ENCODE results near the gene IL25.

DNA sequence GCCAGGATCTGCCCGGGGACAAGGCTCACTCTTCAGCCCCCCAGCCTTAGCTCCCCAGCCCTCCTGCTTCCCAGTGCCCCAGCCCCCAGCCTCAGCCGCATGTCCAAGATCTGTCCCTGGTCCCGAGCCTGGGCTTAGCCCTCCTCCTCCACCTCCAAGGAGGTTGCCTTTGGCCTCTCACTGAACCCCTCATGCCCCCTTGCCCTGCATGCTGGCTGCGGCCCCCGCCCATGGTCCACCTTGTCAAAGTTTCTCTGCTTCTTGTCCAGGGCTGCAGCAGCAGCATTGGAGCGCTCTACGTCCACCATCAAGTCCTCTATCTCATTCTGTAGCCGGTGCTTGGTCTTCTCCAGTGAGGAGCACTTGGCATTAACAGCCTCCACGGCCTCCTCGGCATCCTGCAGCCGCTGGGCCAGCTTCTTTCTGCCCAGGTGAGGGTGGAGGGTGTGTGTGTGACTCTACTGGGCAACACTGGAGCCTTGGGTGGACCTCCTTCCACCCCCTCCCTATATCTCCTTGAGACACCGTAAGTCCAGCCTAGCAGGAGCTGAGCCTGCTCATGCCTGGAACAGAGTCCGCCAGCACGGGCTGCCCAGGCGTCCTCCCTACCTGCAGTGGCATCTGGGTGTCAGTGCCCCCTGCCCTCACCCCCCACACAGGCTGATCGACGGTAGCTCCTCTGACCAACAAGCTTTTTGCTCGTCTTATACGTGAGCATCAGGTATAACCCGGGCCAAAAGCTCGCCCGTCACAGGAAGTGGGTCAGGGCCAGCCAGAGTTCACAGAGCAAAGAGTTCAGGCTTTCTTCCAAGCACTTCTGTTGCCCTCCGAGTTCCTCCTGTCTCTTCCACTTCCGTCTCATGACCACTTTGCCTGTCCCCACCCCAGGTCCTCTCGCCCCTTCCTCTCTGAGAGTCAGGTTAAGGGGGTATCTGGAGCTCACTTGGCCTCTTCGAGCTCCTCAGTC, 15.6 kb downstream of the IL25 start:
- TF ChIP-seq, protein P1, sequence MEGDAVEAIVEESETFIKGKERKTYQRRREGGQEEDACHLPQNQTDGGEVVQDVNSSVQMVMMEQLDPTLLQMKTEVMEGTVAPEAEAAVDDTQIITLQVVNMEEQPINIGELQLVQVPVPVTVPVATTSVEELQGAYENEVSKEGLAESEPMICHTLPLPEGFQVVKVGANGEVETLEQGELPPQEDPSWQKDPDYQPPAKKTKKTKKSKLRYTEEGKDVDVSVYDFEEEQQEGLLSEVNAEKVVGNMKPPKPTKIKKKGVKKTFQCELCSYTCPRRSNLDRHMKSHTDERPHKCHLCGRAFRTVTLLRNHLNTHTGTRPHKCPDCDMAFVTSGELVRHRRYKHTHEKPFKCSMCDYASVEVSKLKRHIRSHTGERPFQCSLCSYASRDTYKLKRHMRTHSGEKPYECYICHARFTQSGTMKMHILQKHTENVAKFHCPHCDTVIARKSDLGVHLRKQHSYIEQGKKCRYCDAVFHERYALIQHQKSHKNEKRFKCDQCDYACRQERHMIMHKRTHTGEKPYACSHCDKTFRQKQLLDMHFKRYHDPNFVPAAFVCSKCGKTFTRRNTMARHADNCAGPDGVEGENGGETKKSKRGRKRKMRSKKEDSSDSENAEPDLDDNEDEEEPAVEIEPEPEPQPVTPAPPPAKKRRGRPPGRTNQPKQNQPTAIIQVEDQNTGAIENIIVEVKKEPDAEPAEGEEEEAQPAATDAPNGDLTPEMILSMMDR (IDR thresholded peaks at IDR 0.05): no peak
- TF ChIP-seq POLR2A (IDR thresholded peaks at IDR 0.05) (no peak), EP300 (IDR thresholded peaks at IDR 0.05) (no peak)

All from suprapubic skin (tissue), 3 donors.